H1 (cell line): ENCODE measurements around the gene ROBO2. TPM values are rescaled to one million over a fixed set of nuclear protein-coding genes. Genes with fewer than 3 reads are reported as not detected.

ENCODE experiments used
- CTCF ChIA-PET: fragments of 300-600 bp; sonication (Branson Sonifier 250); formaldehyde crosslinking; loops from one replicate; lab custom pipeline; 2021; ENCODE audit not compliant: partially characterized antibody; lab: Charles Lee
- POLR2A ChIA-PET: fragments of 300-600 bp; sonication (Branson Sonifier 250); formaldehyde crosslinking; loops from one replicate; lab custom pipeline; 2021; ENCODE audit warnings: inconsistent platforms; ENCODE audit not compliant: partially characterized antibody; lab: Charles Lee
- DNase-seq, 2 experiments: peaks; one replicate each; pipeline versions ENCODE4 v3.0.0 to v3.0.0-alpha.2; 2010 to 2022; ENCODE audit warnings: low spot score in 2 of 2, low read depth in 1 of 2, mixed read lengths in 1 of 2
- FAIRE-seq: peaks from 2 replicates; lab custom pipeline; 2011; peaks lifted over from hg19 to GRCh38; lab: Jason Lieb, UNC
- H2AFZ ChIP-seq: 2 replicates; pipeline ENCODE4 v1.8.1; 2012; ENCODE audit warnings: low read length, inconsistent platforms
- H2AK5ac ChIP-seq: 2 replicates; pipeline ENCODE4 v1.6.1; 2013; ENCODE audit warnings: low read depth, low read length
- H2BK120ac ChIP-seq: replicated peaks from 2 replicates; pipeline ENCODE3; 2013; ENCODE audit warnings: low read depth, low read length, inconsistent platforms
- H2BK12ac ChIP-seq: 2 replicates; pipeline ENCODE4 v1.6.1; 2013; ENCODE audit warnings: low read depth, low read length
- H2BK15ac ChIP-seq: 2 replicates; pipeline ENCODE4 v1.6.1; 2013; ENCODE audit warnings: low read length
- H2BK20ac ChIP-seq: 2 replicates; pipeline ENCODE4 v1.6.1; 2013; ENCODE audit warnings: low read length
- H2BK5ac ChIP-seq: 2 replicates; pipeline ENCODE4 v1.6.1; 2013; ENCODE audit warnings: low read depth, low read length
- H3K14ac ChIP-seq: 2 replicates; pipeline ENCODE4 v1.6.1; 2013; ENCODE audit warnings: inconsistent platforms; ENCODE audit not compliant: insufficient read length
- H3K18ac ChIP-seq: 2 replicates; pipeline ENCODE4 v1.6.1; 2013; ENCODE audit warnings: low read length; ENCODE audit errors: extremely low read depth
- H3K23ac ChIP-seq: 2 replicates; pipeline ENCODE4 v1.6.1; 2013; ENCODE audit warnings: inconsistent platforms; ENCODE audit not compliant: insufficient read length
- H3K23me2 ChIP-seq: 2 replicates; pipeline ENCODE4 v1.6.1; 2013; ENCODE audit warnings: low read depth, low read length
- H3K27ac ChIP-seq: 2 replicates; pipeline ENCODE4 v1.6.1; 2011; ENCODE audit warnings: low read depth, low read length, inconsistent platforms
- H3K27me3 ChIP-seq, 4 experiments: replicated peaks in 1 of 4; 1 replicate in 1 of 4; 2 replicates in 3 of 4; pipeline versions ENCODE4 v1.6.1 to v1.8.1; 2011 to 2013; ENCODE audit warnings: low read length in 3 of 4, mild to moderate bottlenecking in 3 of 4, inconsistent platforms in 2 of 4, mixed read lengths in 2 of 4, moderate library complexity in 1 of 4; ENCODE audit not compliant: control insufficient read depth in 3 of 4, insufficient read depth in 3 of 4; ENCODE audit errors: extremely low read depth in 1 of 4
- H3K36me3 ChIP-seq, 4 experiments: 2 replicates each; pipeline versions ENCODE4 v1.6.1 to v1.8.1; 2011 to 2013; ENCODE audit warnings: mild to moderate bottlenecking in 4 of 4, low read length in 3 of 4, moderate library complexity in 2 of 4, control low read depth in 1 of 4, inconsistent platforms in 1 of 4; ENCODE audit not compliant: insufficient read depth in 4 of 4, control insufficient read depth in 2 of 4
- H3K4ac ChIP-seq: replicated peaks from 2 replicates; pipeline ENCODE3; 2013; ENCODE audit warnings: low read length, low read depth, mixed read lengths, inconsistent platforms; ENCODE audit not compliant: insufficient read length
- H3K4me1 ChIP-seq, 4 experiments: replicated peaks in 1 of 4; 1 replicate in 1 of 4; 2 replicates in 3 of 4; pipeline versions ENCODE4 v1.6.1 to v1.8.1; 2011 to 2013; ENCODE audit warnings: low read length in 3 of 4, inconsistent platforms in 2 of 4, mixed read lengths in 1 of 4; ENCODE audit not compliant: insufficient read depth in 4 of 4, control insufficient read depth in 3 of 4
- H3K4me2 ChIP-seq, 2 experiments: 2 replicates each; pipeline versions ENCODE4 v1.6.1 to v1.8.1; 2011 to 2013; ENCODE audit warnings: low read depth in 2 of 2, low read length in 2 of 2, control low read depth in 1 of 2, inconsistent platforms in 1 of 2, mild to moderate bottlenecking in 1 of 2; ENCODE audit not compliant: insufficient read depth in 1 of 2
- H3K4me3 ChIP-seq, 4 experiments: fragments of 200-600, 300-600 bp in 1 of 4; sonication (generic), shearing (Covaris generic), sonication (Bioruptor Twin) in 1 of 4; 2 replicates each; pipeline versions ENCODE4 v1.5.1 to v1.8.1; 2011 to 2016; ENCODE audit warnings: low read length in 4 of 4, low read depth in 3 of 4, control low read depth in 2 of 4, inconsistent platforms in 2 of 4, mild to moderate bottlenecking in 2 of 4, mixed read lengths in 1 of 4, moderate library complexity in 1 of 4; ENCODE audit not compliant: insufficient read depth in 2 of 4; ENCODE audit errors: extremely low read depth in 1 of 4
- H3K56ac ChIP-seq: replicated peaks from 2 replicates; pipeline ENCODE3; 2013; ENCODE audit warnings: low read depth, mild to moderate bottlenecking, mixed read lengths, low read length, inconsistent platforms; ENCODE audit not compliant: insufficient read length
- H3K79me1 ChIP-seq: 2 replicates; pipeline ENCODE4 v1.6.1; 2013; ENCODE audit warnings: low read depth, low read length, control low read depth
- H3K79me2 ChIP-seq, 2 experiments: 2 replicates each; pipeline versions ENCODE4 v1.6.1 to v1.8.1; 2012 to 2013; ENCODE audit warnings: low read length in 2 of 2, mild to moderate bottlenecking in 2 of 2, inconsistent platforms in 1 of 2; ENCODE audit not compliant: insufficient read depth in 2 of 2, control insufficient read depth in 1 of 2
- H3K9ac ChIP-seq, 4 experiments: replicated peaks in 1 of 4; 1 replicate in 1 of 4; 2 replicates in 3 of 4; pipeline versions ENCODE4 v1.6.1 to v1.8.1; 2011 to 2013; ENCODE audit warnings: low read depth in 3 of 4, low read length in 3 of 4, control low read depth in 2 of 4, mild to moderate bottlenecking in 2 of 4, moderate library complexity in 2 of 4, inconsistent platforms in 1 of 4; ENCODE audit errors: extremely low read depth in 1 of 4
- H3K9me3 ChIP-seq, 2 experiments: 2 replicates each; pipeline versions ENCODE4 v1.6.1 to v1.8.1; 2012 to 2013; ENCODE audit warnings: mild to moderate bottlenecking in 2 of 2, moderate library complexity in 2 of 2, control low read depth in 1 of 2, inconsistent platforms in 1 of 2, low read depth in 1 of 2, low read length in 1 of 2, mixed read lengths in 1 of 2; ENCODE audit not compliant: insufficient read depth in 2 of 2
- H4K20me1 ChIP-seq, 2 experiments: replicated peaks in 1 of 2; 2 replicates each; pipeline versions ENCODE3 to v1.8.1; 2011 to 2013; ENCODE audit warnings: inconsistent platforms in 2 of 2, low read length in 2 of 2, mild to moderate bottlenecking in 1 of 2; ENCODE audit not compliant: insufficient read depth in 2 of 2, control insufficient read depth in 1 of 2
- H4K5ac ChIP-seq: 2 replicates; pipeline ENCODE4 v1.6.1; 2013; ENCODE audit warnings: low read length, low read depth, mixed read lengths, inconsistent platforms; ENCODE audit not compliant: insufficient read length
- H4K8ac ChIP-seq: 2 replicates; pipeline ENCODE4 v1.8.0; 2013; ENCODE audit warnings: mild to moderate bottlenecking, moderate library complexity, low read length, inconsistent platforms; ENCODE audit not compliant: insufficient read depth; ENCODE audit errors: extremely low read depth
- H4K91ac ChIP-seq: replicated peaks from 2 replicates; pipeline ENCODE3; 2013; ENCODE audit warnings: low read length, mixed read lengths, inconsistent platforms; ENCODE audit not compliant: insufficient read length
- CBX5 ChIP-seq: fragments of 300-800, 300-1000 bp; sonication (generic); IDR thresholded peaks from 2 replicates; pipeline ENCODE4 v1.7.1; 2016; ENCODE audit warnings: antibody characterized with exemption, low read length, low read depth
- KDM5A ChIP-seq: fragments of 200-600 bp; IDR thresholded peaks from 2 replicates; pipeline ENCODE4 v1.7.1; 2012; ENCODE audit warnings: mild to moderate bottlenecking, low read length, inconsistent platforms, mixed read lengths
- RFX5 ChIP-seq: IDR thresholded peaks from 2 replicates; pipeline ENCODE4 v1.6.1; 2011; ENCODE audit warnings: low read depth, low read length, improper control_type of control experiment, borderline replicate concordance
- WGBS, 2 experiments: shearing (Covaris generic) in 1 of 2; methylation state at CpG; one replicate each; pipeline versions ENCODE4 v1.1.6 to v1.1.7; 2013 to 2015; ENCODE audit warnings: low lambda C conversion rate in 2 of 2, mixed read lengths in 2 of 2, inconsistent platforms in 1 of 2, low coverage in 1 of 2, missing lambda C conversion rate in 1 of 2; ENCODE audit not compliant: insufficient replicate concordance in 2 of 2, insufficient coverage in 1 of 2, insufficient read length in 1 of 2; ENCODE audit errors: extremely low coverage in 1 of 2, missing lambda C conversion rate in 1 of 2; 5-methylcytosine and 5-hydroxymethylcytosine counted together
- long read RNA-seq, 2 experiments: library from RNA in 1 of 2; library from capped mRNA in 1 of 2; stranded (forward); transcript quantifications; one replicate each; pipeline ENCODE4 v2.0.0, GENCODE V29; 2021; ENCODE audit warnings: inconsistent platforms in 1 of 2
- polyA minus RNA-seq, 3 experiments: library from RNA; depleted of rRNA, polyadenylated mRNA; stranded (reverse); fragments of >200 nt; gene quantifications; 1 replicate in 2 of 3; 2 replicates in 1 of 3; pipeline ENCODE4 v1.2.3, GENCODE V29; 2011
- polyA plus RNA-seq, 7 experiments: library from polyadenylated mRNA; depleted of rRNA in 3 of 7; stranded (reverse) in 5 of 7; unstranded in 2 of 7; fragments of >200 nt in 5 of 7; fragments of 200-250 nt in 2 of 7; gene quantifications; 1 replicate in 5 of 7; 2 replicates in 1 of 7; 4 replicates in 1 of 7; pipeline versions ENCODE4 v1.2.1 to v1.2.3, GENCODE V29; 2011 to 2013; ENCODE audit warnings: missing spikeins in 2 of 7, mixed read lengths in 2 of 7
- total RNA-seq: library from RNA; stranded (reverse); fragmentation: NEBNext Ultra II Directional; extraction: Animal tissue kit (Norgen Biotek cat#: 25700); gene quantifications from 2 replicates; pipeline ENCODE4 v1.2.1, GENCODE V29; 2021

ROBO2 gene, protein sequence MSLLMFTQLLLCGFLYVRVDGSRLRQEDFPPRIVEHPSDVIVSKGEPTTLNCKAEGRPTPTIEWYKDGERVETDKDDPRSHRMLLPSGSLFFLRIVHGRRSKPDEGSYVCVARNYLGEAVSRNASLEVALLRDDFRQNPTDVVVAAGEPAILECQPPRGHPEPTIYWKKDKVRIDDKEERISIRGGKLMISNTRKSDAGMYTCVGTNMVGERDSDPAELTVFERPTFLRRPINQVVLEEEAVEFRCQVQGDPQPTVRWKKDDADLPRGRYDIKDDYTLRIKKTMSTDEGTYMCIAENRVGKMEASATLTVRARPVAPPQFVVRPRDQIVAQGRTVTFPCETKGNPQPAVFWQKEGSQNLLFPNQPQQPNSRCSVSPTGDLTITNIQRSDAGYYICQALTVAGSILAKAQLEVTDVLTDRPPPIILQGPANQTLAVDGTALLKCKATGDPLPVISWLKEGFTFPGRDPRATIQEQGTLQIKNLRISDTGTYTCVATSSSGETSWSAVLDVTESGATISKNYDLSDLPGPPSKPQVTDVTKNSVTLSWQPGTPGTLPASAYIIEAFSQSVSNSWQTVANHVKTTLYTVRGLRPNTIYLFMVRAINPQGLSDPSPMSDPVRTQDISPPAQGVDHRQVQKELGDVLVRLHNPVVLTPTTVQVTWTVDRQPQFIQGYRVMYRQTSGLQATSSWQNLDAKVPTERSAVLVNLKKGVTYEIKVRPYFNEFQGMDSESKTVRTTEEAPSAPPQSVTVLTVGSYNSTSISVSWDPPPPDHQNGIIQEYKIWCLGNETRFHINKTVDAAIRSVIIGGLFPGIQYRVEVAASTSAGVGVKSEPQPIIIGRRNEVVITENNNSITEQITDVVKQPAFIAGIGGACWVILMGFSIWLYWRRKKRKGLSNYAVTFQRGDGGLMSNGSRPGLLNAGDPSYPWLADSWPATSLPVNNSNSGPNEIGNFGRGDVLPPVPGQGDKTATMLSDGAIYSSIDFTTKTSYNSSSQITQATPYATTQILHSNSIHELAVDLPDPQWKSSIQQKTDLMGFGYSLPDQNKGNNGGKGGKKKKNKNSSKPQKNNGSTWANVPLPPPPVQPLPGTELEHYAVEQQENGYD (N-terminal part only)
- total RNA-seq (2.0 and 2.9 TPM in 2 replicates), polyA plus RNA-seq (2011; rRNA removed) (1.1 and 1.5 TPM in 2 replicates), polyA minus RNA-seq (2011; rRNA and poly(A)+ RNA removed) (4.8 and 14.9 TPM in 2 replicates)
- polyA plus RNA-seq (2011; cell fraction: cytosol; rRNA removed): 1.8 TPM
- polyA plus RNA-seq (2011; cell fraction: nucleus; rRNA removed): 4.2 TPM
- 3.3 to 4.6 TPM (median 3.8 TPM) in 4 replicates for polyA plus RNA-seq (2012, experiment 1 of 2)
- 0.13 TPM for polyA plus RNA-seq (2012, experiment 2 of 2)
- 7.5 TPM for polyA plus RNA-seq (2013, experiment 1 of 2)
- 6.3 TPM for polyA plus RNA-seq (2013, experiment 2 of 2)
- polyA minus RNA-seq (2011; cell fraction: cytosol; rRNA and poly(A)+ RNA removed): 3.1 TPM
- polyA minus RNA-seq (2011; cell fraction: nucleus; rRNA and poly(A)+ RNA removed): 14.1 TPM
- long read RNA-seq, experiment 1, partial matches to known transcripts: 1 of 1 reads
- long read RNA-seq, experiment 1, other reads (novel, unspliced or antisense): 0 of 1 reads
- long read RNA-seq, experiment 2, partial matches to known transcripts: 1 of 2 reads
- long read RNA-seq, experiment 2, other reads (novel, unspliced or antisense): 1 of 2 reads

DNA sequence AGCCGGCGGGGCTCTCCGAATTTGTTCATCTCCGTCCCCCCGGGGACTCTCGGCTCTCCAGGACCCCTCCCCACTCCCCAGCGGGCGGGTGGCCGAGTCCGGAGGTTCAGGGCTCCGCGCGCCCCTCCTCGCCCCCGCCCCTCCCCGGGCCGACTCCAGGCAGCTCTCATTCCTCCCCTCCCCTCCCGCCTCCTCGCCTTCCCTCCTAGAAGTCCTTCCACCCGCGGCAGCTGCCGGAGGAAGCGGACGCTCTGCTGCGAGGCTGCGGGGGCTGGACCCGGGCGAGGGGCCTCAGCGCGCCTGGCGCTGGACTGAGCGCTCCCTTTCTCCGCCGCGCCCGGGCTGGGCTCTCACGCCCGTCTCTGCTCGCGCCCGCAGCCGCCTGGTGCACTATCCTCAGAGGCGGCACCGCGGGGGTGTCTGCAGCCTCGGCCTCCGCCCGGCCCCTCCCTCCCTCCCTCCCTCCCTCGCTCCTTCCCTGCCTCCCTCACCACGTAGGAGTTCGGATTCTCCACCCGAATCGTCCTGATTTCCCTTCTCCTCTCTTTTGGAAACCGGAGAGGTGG lies at the start of gene ROBO2:
Gene ROBO2, plus strand, starts transcription at position 494 of the 566 bp plus-strand sequence. CDS start 687 bp downstream, outside the sequence.
- Histone ChIP-seq H3K23ac (no peak within 1 kb of the TSS), H3K9me3 (no peaks in the 10 kb centered on the region), H4K91ac (peak within 1 kb of the TSS; percentile 11), H3K36me3 (no peaks in the 10 kb centered on the region), H2BK12ac (peak within 1 kb of the TSS; percentile 61; the same call in 1 of the 2 replicates), H3K4ac (peak within 1 kb of the TSS; percentile 27), H3K79me2 (no peaks in the 10 kb centered on the region), H2BK120ac (peak within 1 kb of the TSS; percentile 34), H3K27me3 (peaks cover 0 to 6% (median 5%) of the 10 kb centered on the region in 4 experiments; a peak in 5 of 7 replicates), H3K23me2 (peaks cover 15% of the 10 kb centered on the region), H2BK5ac (no peak within 1 kb of the TSS; the same call in 1 of the 2 replicates), H2BK20ac (0 out of 2 replicates have a peak within 1 kb of the TSS, but pooled peaks have one; percentile 93), H3K4me3 (peak within 1 kb of the TSS; percentile 78 to 89 (median 82)), H3K4me1 (peaks cover 0 to 9% (median 5%) of the 10 kb centered on the region in 4 experiments; a peak in 5 of 7 replicates), H4K20me1 (no peaks in the 10 kb centered on the region), H2AFZ (peak within 1 kb of the TSS; percentile 94), H2AK5ac (no peak within 1 kb of the TSS), H3K14ac (no peak within 1 kb of the TSS), H3K4me2 (peak within 1 kb of the TSS; percentile 82 to 93), H3K27ac (no peak within 1 kb of the TSS), H3K18ac (peak within 1 kb of the TSS; percentile 84), H4K5ac (no peak within 1 kb of the TSS), H4K8ac (peak within 1 kb of the TSS; percentile 41; the same call in 1 of the 2 replicates), H2BK15ac (peak within 1 kb of the TSS; percentile 34; the same call in 1 of the 2 replicates), H3K56ac (no peak within 1 kb of the TSS), H3K9ac (peak within 1 kb of the TSS in 3 of 4 experiments; percentile 8 to 44 (median 37); a peak in 5 of 7 replicates), H3K79me1 (no peaks in the 10 kb centered on the region)
- FAIRE-seq: no peak
- ChIA-PET CTCF (interaction anchor here (1.1 to 3.5 kb wide), 8 partner anchors 10 to 307 kb away, joined by 3 to 16 read pairs (median 4); no protein-coding TSS in a partner anchor), POLR2A (interaction anchor here (1.6 to 2.7 kb wide), 2 partner anchors 40 to 212 kb away, joined by 3 to 6 read pairs; no protein-coding TSS in a partner anchor)
- 0% methylated on average over 5 of the region's 54 CpGs; no CpG with 5 or more reads in 1 of the 2 experiments for WGBS, 2 experiments
- DNase-seq: peak in 1 of 2 experiments; percentile 82
- TF ChIP-seq CBX5 (no peak), KDM5A (no peak), RFX5 (no peak)
